ENCODE data around the gene SZT2. TPM values are rescaled to one million over a fixed set of nuclear protein-coding genes. Genes with fewer than 3 reads are reported as not detected.

SZT2 gene
- total RNA-seq, 2 donors from 2014 or later, result 17.5 to 22.8 TPM

DNA sequence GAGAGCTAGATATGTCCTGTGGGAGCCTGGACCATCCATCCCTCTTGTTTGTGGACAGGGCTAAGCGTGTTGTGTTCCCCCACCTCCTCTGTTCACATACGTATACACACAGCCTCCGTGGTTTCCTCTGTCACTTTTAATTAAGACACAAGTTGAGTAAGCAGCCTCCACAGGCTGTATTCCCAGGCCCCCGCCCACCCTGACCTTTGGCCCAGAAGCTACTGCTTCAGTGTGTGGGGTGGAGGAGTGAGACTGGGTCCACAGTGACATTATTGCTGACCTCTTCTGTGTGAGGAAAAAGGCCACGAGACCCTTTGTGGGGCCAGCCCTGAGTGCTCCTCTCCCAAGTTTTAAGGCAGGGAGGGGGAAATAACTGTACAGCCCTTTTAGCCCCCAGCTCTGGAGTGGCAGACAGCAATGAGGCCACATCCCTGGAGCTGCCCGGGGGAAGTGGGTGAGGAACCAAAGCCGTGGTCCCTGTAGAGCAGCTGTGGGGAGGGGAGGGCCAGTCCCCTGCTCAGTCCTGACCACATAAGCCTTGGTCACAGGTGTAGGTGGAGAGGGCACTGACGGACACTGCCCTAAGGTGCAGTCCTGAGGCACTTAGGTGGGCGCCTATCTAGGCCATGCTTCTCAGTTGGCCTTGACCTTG, 26.3 kb upstream of the SZT2 start:
- TF ChIP-seq, protein P1, sequence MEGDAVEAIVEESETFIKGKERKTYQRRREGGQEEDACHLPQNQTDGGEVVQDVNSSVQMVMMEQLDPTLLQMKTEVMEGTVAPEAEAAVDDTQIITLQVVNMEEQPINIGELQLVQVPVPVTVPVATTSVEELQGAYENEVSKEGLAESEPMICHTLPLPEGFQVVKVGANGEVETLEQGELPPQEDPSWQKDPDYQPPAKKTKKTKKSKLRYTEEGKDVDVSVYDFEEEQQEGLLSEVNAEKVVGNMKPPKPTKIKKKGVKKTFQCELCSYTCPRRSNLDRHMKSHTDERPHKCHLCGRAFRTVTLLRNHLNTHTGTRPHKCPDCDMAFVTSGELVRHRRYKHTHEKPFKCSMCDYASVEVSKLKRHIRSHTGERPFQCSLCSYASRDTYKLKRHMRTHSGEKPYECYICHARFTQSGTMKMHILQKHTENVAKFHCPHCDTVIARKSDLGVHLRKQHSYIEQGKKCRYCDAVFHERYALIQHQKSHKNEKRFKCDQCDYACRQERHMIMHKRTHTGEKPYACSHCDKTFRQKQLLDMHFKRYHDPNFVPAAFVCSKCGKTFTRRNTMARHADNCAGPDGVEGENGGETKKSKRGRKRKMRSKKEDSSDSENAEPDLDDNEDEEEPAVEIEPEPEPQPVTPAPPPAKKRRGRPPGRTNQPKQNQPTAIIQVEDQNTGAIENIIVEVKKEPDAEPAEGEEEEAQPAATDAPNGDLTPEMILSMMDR (IDR thresholded peaks at IDR 0.05), result no peak
- Histone ChIP-seq H3K4me1 (peaks cover 0 to 31% of the 10 kb centered on the region in 2 donors), H3K4me3 (no peak overlapping the region), H3K27me3 (no peaks in the 10 kb centered on the region), H3K27ac (no peak overlapping the region), H3K36me3 (peaks cover 37% of the 10 kb centered on the region), H3K9me3 (no peaks in the 10 kb centered on the region)
- no peak for DNase-seq (ENCODE audit: low spot score)

DNA sequence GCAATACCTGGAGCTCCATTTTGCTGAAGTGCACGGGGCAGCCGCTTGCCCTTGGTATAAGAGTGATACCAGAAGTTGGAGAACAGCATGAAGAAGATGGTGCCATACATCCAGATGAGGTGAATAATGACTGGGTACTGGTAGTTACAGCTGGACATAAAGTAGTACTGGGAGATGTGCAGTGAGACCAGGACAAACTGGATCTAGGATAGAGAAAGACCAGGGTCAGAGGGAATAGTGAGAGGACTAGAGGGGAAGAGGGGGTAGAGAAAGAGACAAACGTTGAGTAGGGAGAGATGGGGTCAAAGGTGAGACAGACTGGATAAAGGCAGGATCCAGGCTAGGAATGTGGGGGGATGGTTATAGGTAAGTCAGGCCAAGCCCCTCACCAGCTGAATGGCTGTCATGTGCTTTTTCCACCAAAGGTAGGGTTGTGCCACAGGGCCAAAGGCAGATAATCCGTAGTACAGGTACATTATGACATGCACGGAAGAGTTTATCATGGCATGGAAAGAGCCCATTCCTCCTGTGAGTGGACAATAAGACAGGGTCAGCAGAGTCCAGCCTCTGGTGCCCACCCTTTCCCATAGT, 25.7 kb upstream of the SZT2 start:
- no peak for DNase-seq (ENCODE audit: low spot score)
- TF ChIP-seq, protein P1 (IDR thresholded peaks at IDR 0.05), result no peak
- Histone ChIP-seq H3K27ac (no peak overlapping the region), H3K9me3 (no peaks in the 10 kb centered on the region), H3K4me1 (peaks cover 0 to 34% of the 10 kb centered on the region in 2 donors), H3K4me3 (no peak overlapping the region), H3K27me3 (no peaks in the 10 kb centered on the region), H3K36me3 (peaks cover 37% of the 10 kb centered on the region)

DNA sequence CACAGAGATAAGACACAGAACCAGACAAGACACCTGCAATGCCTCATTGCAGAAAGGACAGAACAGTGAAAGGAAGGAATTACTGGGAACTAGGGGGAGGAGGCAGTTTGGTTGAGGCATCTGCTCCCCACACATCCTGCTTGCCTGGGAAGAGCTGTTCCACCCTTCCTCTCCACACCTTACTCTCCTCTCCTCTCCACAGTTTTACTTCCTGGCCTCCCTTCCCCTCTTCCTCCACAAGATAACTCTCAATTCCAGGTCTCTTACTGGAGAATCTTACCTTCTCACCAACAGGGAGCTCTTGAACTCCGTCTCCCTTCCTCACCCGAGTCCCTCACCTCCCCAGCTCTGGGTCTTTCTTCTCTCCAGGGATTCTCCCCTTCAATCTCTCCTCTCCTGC, 24.0 kb upstream of the SZT2 start:
- TF ChIP-seq, protein P1 (IDR thresholded peaks at IDR 0.05), result no peak
- no peak for DNase-seq (ENCODE audit: low spot score)
- Histone ChIP-seq H3K27ac (no peak overlapping the region), H3K27me3 (no peaks in the 10 kb centered on the region), H3K36me3 (peaks cover 37% of the 10 kb centered on the region), H3K9me3 (no peaks in the 10 kb centered on the region), H3K4me3 (no peak overlapping the region), H3K4me1 (peaks cover 0 to 30% of the 10 kb centered on the region in 2 donors)

DNA sequence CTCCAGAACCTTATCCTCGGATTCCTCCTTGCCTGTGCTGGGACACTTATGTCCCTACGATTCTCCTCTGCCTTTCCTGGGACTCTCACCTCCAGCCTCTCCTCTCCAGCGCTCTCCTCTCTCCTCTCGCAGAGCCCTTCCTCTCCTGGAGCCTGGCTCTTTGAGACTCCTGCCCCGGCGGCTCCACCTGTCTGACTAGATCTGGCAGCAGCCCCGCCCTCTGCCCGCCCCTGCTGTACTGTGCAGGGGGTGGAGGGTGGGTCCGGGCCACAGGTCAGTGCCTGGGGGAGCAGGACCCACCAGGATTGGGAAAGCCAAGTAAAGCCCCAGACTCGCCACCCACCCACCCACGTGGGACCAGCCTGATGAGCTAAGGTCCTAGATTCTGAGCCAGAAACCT, 23.5 kb upstream of the SZT2 start:
- peaks cover 0 to 30% of the 10 kb centered on the region in 2 donors for H3K4me1 ChIP-seq
- H3K4me3 ChIP-seq, result peak overlapping the region; percentile 88 to 89
- H3K27me3 ChIP-seq, result no peaks in the 10 kb centered on the region
- TF ChIP-seq, protein P1 (IDR thresholded peaks at IDR 0.05), result no peak
- no peak for DNase-seq (ENCODE audit: low spot score)
- H3K36me3 ChIP-seq, result peaks cover 37% of the 10 kb centered on the region
- no peaks in the 10 kb centered on the region for H3K9me3 ChIP-seq
- H3K27ac ChIP-seq, result peak overlapping the region; percentile 92 to 93

DNA sequence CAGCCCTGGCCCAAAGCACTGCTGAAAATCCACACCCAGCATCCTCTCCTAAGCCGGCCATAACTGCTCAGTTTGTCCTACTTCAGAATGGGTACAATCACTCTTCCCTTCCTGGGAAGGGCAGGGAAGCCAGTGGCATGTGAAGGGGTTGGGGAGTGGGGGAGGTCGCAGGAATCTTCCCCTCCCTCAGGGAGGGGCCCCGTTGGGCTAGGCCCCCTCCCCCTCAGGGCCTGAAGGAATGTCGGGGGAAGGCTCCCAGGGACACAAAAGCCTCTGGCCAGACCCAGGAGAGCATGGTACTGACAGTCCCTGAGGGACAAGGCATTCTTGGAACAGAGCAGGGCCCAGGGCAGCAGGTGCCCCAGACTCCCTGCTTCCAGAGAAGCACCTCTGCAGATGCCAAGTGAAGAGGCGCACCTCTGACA, 23.1 kb upstream of the SZT2 start:
- peak overlapping the region; percentile 92 to 93 for H3K27ac ChIP-seq
- H3K27me3 ChIP-seq, result no peaks in the 10 kb centered on the region
- no peaks in the 10 kb centered on the region for H3K9me3 ChIP-seq
- H3K36me3 ChIP-seq, result peaks cover 37% of the 10 kb centered on the region
- peaks cover 0 to 30% of the 10 kb centered on the region in 2 donors for H3K4me1 ChIP-seq
- TF ChIP-seq, protein P1 (IDR thresholded peaks at IDR 0.05), result no peak
- peak overlapping the region; percentile 88 to 89 for H3K4me3 ChIP-seq
- no peak for DNase-seq (ENCODE audit: low spot score)
